ENCODE results near the gene PLD1.
"Not testable (repeated sequence)": the region's sequence is repeated elsewhere in the genome, so short reads cannot be mapped to it uniquely, and the experiment has no call there.

PLD1 gene

DNA sequence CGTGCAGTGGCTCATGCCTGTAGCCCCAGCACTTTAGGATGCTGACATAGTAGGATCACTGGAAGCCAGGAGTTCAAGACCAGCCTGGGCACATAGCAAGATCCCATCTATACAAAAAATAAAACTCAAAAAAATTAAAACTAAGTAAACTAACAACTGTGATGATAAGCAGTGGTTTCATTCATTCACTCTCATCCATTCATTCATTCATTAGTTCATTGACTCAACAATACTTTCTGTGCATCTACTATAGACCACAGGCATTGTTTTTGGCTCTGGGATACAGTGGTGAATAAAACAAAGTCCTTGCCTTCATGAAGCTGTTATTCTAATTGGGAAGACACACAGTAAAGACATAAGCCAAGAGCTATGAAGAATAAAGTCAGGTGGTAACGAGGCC, 25.3 kb upstream of the PLD1 start:
- no peak for DNase-seq

DNA sequence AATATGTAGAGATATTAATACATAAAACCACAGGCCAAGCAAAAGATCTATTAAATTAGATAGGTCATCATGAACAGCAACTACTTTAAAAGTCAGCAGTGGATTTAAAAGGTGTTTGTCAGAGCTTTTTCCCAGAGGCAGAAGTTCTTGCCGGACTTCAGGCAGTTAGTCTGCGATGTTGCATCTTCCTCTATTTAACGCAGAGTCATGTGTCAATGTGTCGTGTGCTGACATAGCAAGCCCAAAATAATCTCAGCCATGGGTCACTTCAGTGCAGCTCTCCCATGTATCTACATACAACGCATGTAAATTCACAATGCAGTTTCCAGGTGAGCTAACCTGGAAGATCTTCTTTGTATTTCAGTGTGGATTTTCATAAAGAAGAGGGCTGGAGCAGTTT, 24.8 kb upstream of the PLD1 start:
- no peak for DNase-seq

- DNase-seq = no peak
Observed at GRCh38 chr3:171834461-171834801, 24.1 kb upstream of the PLD1 start.

GRCh38 chr3:171833789-171834460, 23.6 kb upstream of the PLD1 start:
- DNase-seq = no peak

- DNase-seq = no peak
Observed at GRCh38 chr3:171832989-171833388, 22.7 kb upstream of the PLD1 start.

DNA sequence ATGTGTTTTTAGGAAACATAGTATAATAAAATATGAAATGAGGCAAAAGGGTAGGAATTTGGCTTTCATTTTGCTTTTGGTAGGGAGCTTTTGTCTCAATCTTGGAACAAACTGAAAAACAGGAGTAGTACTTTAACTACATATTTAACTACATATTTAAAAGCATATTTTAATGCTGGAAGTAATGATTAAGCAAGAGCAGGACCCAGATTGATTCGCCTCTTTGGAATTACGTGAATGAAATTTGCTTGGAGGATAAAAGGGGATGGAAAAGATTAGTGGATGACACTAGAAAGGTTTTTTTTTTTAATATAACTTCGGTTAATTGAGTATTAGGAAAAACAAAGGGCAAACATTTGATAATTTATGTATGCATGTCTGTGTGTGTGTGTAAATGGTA, 21.7 kb upstream of the PLD1 start:
- no peak for DNase-seq

- DNase-seq = no peak
Observed at GRCh38 chr3:171830518-171830875, 20.2 kb upstream of the PLD1 start.

GRCh38 chr3:171829841-171830517, 19.7 kb upstream of the PLD1 start:
- DNase-seq = no peak

DNA sequence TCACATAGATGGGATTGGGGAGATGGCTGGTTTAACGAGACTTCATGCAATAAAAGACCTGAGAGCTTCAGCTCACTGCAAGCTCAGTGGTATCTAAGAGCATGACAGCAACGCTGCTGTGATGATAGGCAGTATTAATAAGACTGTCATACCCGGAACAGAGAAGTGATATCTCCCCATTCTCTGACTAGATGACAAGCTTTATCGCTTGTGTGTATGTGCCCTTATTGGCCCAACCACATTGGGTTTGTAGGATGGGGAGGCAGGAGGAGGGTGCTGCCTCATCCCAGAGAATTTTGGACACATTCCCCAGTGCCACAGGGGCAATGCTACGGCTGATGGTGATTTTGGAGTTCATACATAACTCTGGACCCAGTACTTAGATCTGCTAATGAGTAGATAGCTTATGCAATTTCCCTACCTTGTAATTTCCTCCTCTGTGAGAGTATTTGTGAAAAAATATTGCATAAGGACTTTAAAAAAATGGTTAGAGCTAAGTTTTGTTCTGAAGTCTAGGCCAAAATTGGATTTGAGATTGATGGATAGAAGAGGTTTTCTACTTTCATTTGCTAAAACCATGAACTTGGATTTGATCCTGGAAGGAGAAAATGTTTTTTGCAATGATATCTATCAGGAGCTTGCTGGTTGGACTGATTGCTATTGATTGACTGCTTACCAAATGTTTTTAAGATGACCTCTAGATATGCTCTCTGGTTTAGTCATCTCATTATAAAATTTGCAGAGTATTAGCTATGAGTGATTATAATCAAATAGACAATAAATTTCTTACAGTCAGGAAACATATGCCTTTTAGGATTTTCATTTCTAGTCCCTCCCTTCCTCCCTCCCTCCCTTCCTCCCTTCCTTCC, 18.9 kb upstream of the PLD1 start:
- DNase-seq = no peak

- no peak for DNase-seq
Observed at GRCh38 chr3:171827836-171828458, 17.7 kb upstream of the PLD1 start.

- no peak for DNase-seq
Observed at GRCh38 chr3:171827385-171827784, 17.1 kb upstream of the PLD1 start.

DNA sequence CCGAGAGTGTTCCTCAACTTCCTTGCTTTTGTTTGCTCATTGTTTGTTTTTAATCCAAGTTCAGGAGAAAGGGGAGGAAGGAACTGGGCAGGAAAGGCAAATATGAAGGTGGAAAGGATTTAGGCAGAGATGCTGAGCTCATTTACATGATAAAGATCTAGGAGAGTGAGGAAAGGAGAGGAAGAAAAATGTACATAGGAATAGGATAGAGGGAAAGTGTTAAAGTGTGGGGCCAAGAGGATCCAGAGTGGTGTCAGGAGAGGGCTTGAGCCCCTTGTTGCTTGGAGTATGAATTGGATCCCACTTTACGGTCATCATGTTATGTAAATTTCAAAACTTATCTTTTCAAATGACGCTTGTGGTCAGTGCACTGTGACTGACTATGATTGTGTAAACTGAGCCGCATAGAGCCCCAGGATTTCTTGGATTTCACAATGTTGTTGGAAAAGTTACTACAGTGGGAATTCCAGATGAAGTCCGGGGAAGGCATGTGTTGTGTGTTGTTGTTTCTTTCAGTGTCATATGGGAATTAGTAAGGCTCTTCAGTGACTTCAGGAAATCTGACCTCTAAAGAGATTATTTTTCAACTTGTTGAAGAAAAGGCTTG, 15.0 kb upstream of the PLD1 start:
- DNase-seq = no peak

DNA sequence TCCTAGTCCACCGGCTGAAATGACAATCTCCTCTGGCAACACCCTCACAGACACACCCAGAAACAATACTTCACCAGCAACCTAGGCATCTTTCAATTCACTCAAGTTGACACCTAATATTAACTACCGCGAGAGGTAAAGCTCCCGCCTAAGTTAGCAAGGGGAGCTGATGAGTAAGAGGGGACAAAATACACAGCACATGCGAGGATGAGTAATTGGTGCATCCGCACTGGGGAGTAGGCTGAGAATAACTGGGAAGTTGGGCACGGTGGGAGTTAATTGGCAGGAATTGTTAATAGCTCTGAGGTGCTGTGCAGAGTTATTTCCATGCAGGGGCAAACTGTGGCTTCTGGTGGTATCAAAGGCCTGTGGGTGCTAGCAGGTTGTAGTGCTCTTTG, 14.5 kb upstream of the PLD1 start:
- DNase-seq = no peak

- DNase-seq = no peak
Observed at GRCh38 chr3:171824116-171824515, 13.8 kb upstream of the PLD1 start.

DNA sequence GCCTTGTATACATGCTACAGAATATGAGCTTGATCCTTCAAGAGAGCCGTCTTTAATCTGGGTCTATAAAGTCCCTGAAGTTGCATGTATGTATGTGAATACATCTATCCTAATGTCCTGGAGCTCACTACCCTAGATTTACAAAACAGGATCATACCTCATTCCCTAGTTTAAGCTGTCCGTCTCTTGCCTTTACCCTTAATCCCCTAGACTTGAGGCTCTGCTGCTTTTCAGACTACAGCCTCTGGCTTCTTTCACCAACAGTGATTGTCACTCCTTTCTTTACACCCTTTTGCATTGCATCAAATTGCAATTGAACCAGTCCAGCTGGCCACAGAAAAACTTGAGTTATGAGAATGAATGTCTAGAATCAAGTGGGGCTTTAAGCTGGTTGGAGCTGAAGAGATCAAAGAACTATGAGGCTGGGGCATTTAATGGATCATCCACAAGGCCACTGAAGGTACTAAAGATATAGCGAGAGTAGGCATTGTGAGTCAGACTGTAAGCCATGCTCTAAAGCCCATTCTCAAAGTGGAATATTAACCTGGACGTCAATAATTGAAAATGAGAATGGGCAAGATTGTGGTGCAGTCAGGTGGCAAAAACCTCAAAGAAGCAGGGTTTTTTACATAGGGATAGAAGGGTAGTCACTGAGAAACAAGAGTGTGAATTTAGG, 12.3 kb upstream of the PLD1 start:
- DNase-seq = no peak

DNA sequence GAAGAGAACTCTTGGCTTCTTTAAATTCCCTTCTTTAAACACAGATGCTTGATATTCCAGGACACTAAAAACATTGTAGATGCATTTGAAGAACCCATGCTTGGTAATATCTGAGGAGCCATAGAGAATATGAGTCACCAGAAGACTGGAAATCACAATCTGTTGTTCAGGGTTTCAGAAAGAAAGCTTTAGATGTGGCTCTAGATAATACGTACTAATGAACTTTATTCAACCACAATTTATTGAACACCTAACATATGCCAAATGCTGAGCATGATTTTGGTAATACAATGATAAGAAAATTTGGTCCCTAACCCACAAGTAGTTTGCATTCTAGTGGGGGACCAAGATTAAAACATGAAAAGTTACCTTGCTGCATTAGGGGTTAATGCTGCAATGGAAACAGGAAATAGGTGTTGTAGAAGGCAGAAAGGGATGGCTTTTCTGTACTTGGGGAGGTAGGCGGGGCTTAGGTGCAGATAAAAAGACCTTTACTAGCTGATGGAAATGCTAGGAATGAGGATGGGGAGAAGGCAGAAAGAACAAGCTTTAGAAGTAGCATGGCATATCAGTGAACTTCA, 11.6 kb upstream of the PLD1 start:
- DNase-seq = no peak

GRCh38 chr3:171821044-171821443, 10.8 kb upstream of the PLD1 start:
- no peak for DNase-seq

DNA sequence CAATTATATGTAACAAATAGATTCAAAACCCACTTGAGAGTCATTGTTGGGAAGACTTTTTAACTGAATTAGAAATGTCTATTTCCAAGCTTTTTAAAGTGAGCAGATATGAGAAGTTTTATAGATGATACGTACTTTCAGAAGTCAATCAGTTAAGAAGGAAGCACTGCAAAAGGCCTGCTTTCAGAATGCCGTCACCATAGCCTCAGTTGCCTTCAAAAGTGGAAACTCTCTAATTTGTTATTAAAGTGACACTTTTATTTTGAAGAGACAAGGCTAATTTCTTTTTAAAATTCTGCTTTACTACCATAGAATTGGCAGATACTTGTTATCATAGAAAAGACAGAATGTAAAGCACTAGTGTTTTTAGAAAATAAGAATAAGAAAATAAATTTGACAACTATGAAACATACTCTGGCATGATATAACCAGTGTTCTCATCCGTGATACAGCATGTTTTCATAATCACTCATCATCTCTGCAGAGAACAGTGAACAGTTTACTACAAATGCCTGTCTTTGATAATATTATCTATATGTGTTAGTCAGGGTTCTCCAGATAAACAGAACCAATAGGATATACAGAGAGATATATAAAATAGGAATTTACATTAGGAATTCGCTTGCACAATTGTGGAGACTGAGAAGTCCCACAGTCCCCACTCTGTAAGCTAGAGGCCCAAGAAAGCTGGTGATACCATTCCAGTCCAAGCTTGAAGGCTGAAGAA, 7.0 kb upstream of the PLD1 start:
- DNase-seq = no peak

DNA sequence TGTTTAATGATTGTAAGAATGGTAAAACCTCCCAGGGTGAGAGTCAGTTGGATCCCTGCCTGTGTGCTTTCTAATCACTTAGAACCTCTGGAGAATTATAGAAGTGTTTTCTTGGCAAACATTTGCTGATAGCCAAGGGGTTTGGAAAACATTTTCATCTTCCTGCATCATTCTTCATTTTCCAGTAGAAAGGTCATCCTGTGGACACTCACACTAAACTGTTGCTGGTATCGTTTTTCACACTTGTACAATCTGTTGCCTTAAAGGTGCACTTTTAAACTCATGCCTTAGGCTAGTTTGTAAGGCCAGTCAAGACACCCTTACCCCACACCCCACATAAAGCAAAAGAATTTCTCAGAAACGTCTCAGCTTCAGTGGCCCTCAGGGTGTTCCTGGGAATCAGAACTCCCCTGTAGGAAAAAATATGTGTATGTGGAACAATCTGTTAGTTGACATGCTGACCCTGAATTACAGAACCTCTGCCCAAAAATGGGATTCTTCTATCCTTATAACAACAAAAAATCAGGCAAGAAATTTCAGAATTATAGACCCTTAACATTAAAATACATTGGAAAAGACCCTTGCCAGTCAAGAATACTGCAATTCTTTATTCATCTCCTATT, 5.8 kb upstream of the PLD1 start:
- no peak for DNase-seq

GRCh38 chr3:171814662-171815061, 4.4 kb upstream of the PLD1 start:
- not testable (repeated sequence) for DNase-seq

- DNase-seq = no peak
Observed at GRCh38 chr3:171813897-171814460, 3.7 kb upstream of the PLD1 start.

Data from cerebellar nuclear complex (tissue), 1 donor.